Stimulated activated CD4-positive, alpha-beta T cell treated with anti-CD3 and anti-CD28 coated beads, Interleukin-4, amount 100 ng/mL, for 1 hour (primary cell): ENCODE data around the gene ABCA12.

Experiments used
- DNase-seq: peaks from one replicate; pipeline ENCODE4 v3.0.0-alpha.2; 2020

ABCA12 gene

DNA sequence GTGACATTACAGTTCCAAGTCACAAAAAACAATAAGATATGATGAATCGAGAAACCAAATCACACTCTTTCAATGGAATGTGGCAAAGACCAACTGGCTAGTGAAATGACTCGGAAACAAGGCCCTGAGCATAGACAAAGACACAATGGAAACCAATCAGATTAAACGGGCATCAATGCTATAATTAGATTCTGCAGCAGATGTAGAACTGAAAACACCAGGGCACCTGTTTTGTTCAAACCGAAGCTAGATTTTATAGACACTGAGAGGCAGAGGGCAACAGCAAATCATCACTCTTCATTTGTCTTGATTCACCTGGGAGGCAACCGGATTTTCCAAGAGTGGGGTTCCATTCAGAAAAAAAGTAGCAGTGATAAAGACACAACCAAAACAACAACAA is 236.1 kb downstream of the ABCA12 start:
- DNase-seq = no peak

DNA sequence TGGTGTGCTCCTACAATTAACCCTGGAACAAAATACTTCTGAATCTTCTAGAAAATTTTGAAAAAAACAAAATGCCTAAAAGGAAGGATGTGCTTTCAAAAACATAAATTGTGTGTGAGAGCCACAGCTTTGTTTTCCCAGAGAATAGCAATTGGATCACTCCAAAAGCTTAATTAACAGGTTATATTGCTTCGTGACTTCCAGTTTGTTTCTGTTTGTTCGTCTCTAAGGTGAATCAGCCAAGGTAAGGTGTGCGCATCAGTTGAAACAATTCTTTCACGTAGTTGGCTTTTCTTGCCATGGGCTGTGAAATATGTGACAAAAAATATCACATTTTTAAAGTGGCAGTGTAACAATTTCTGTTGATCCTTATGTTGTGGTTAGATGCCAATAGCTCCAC is 238.7 kb downstream of the ABCA12 start:
- no peak for DNase-seq

DNA sequence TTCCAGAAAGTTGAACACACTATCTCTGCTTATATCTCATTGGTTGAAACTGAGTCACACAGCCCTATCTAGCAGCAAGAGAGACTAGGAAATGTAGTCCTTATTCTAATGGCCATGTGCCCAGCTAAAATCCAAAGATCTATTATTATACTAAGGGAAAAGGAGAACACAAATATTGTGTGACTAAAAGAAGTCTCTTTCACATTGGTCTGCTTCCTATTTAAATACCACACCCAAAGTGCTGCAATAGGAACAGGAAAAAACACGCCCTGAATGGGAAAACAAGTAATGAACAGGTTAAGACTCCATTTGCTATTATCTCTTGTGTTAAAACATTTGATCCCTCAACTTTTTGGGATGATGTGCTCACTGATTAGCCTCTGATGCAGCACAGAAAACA is 242.2 kb downstream of the ABCA12 start:
- no peak for DNase-seq

DNA sequence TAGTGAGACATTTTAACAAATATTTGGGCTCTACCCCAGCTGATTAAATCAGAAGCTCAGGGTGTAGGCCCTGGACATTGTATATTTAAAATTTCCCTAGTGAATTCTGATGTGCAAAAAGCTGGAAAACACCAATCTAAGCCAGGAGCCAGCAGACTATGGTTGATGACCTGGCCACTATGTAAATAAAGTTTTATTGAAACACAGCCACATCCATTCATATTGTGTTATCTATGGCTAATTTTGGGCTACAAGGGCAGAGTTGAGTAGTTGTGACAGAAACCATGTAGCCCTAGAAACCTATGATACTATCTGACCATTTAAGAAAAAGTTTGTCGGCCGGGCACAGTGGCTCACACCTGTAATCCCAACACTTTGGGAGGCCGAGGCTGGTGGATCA is 243.0 kb downstream of the ABCA12 start:
- no peak for DNase-seq

DNA sequence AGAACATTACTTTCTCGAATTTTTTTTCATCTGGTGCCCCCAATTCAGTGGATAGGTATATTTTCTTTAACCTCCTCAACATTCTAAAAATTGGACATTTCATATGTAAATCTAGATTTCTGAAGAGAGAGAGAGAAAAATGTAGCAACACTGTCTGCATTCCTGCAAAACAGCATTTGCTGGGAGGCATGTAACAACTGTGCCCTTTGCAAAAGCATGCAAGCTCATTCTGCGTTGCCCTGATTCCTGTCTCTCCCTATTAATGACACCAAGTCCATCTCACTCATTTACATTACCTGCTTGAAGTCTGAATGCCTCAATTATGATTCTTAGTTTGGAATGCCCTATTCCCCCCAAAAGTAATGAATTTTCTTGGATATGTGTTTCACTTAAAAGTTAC is 249.1 kb downstream of the ABCA12 start:
- no peak for DNase-seq

DNA sequence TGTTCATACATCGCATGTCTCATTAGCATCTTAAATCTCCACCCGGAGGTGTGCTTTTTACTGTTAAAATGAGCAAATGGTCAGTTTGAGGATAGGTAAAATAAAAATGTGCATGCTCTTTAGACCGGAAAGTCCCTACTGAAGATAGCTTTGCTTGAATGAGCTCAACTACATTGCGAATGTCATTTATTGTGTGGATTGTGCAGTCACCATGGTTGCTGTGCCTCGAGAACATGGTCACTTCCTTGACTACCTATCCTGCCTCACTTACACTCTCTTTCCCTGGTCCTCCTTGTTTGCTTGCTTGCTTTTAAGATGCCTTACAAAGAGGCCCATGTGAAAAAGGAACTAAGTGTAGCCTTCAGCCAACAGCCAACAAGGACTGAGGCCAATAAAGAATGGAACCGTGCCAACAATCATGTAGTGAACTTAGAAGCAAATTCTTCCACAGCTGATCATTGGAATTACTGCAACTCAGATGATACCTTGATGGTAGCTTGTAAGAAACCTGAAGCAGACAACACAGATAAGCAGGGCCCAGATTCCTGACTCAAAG is 256.7 kb downstream of the ABCA12 start:
- no peak for DNase-seq
